Vagina (tissue), 2 donors: ENCODE results near the gene ZNF827. TPM values are rescaled to one million over a fixed set of nuclear protein-coding genes. Genes with fewer than 3 reads are reported as not detected.

Experiments
- DNase-seq, 2 donors: peaks; one replicate each; pipeline ENCODE4 v3.0.0-alpha.2; 2017; ENCODE audit errors: extremely low spot score in 2 of 2
- H3K27ac ChIP-seq: fragments of 200-600 bp; sonication (generic); one replicate; pipeline ENCODE4 v1.5.1; 2019
- H3K27me3 ChIP-seq: fragments of 200-600 bp; sonication (generic); one replicate; pipeline ENCODE4 v1.5.1; 2019
- H3K36me3 ChIP-seq, 2 donors: fragments of 200-600 bp; sonication (generic); one replicate each; pipeline ENCODE4 v1.5.1; 2017 to 2019
- H3K4me1 ChIP-seq: fragments of 200-600 bp; sonication (generic); one replicate; pipeline ENCODE4 v1.5.1; 2019
- H3K4me3 ChIP-seq, 2 donors: fragments of 200-600 bp; sonication (generic); 1 replicate in 1 of 2; 2 replicates in 1 of 2; pipeline ENCODE4 v1.5.1; 2016 to 2019
- H3K9me3 ChIP-seq: fragments of 200-600 bp; sonication (generic); one replicate; pipeline ENCODE4 v1.5.1; 2019
- POLR2A ChIP-seq, 2 donors: fragments of 450-650 bp; IDR thresholded peaks; one replicate each; pipeline ENCODE4 v1.6.1; 2017; ENCODE audit warnings: antibody characterized with exemption in 2 of 2, mild to moderate bottlenecking in 2 of 2, moderate library complexity in 2 of 2
- POLR2AphosphoS5 ChIP-seq, 2 donors: sonication (generic); formaldehyde crosslinking; IDR thresholded peaks; one replicate each; pipeline ENCODE4 v1.9.0; 2017; ENCODE audit warnings: antibody characterized with exemption in 2 of 2, mild to moderate bottlenecking in 2 of 2, low read depth in 1 of 2; ENCODE audit not compliant: insufficient read depth in 1 of 2
- intact Hi-C: fragments of 100-400 bp; cut with DNase I; formaldehyde crosslinking; loops from one replicate; pipeline ENCODE4 v1.15.1; 2023
- total RNA-seq: library from RNA; depleted of rRNA; stranded (reverse); fragments of >200 nt; gene quantifications from one replicate; pipeline ENCODE4 v1.2.3, GENCODE V29; 2016
- TF ChIP-seq, protein P1 (sequence below), 3 experiments: fragments of 450-650 bp in 2 of 3; fragments of 200-600 bp in 1 of 3; sonication (generic) in 1 of 3; IDR thresholded peaks; one replicate each; pipeline ENCODE4 v1.5.1; 2017 to 2019; ENCODE audit warnings: antibody characterized with exemption in 3 of 3, mild to moderate bottlenecking in 2 of 3, moderate library complexity in 2 of 3

ZNF827 gene
- total RNA-seq, 1 donor from 2014 or later: 19.2 TPM

DNA sequence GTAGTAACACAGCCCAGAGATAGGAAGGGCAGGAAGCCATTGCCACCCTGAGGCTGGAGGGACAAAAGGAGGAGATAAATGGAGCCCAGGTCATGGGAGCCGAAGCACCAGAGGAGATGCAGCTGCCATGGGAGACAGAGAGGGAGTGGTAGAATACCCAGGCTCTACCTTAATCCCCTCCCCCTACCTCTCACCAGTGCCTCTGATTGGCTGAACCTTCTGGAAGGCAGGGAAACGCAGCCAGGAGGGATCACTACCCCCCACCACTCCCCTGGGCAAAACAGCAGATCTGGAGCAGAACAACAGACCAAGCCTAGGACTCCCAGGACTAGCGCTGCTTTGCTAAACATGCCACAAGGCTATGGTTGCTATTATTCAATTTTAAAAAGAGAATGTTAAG, 114.2 kb downstream of the ZNF827 start:
- H3K27me3 ChIP-seq: no peaks in the 10 kb centered on the region
- DNase-seq: no peak
- no peaks in the 10 kb centered on the region for H3K4me1 ChIP-seq
- H3K9me3 ChIP-seq: no peaks in the 10 kb centered on the region
- no peak overlapping the region for H3K27ac ChIP-seq
- intact Hi-C loops: no loop called here
- TF ChIP-seq, protein P1, sequence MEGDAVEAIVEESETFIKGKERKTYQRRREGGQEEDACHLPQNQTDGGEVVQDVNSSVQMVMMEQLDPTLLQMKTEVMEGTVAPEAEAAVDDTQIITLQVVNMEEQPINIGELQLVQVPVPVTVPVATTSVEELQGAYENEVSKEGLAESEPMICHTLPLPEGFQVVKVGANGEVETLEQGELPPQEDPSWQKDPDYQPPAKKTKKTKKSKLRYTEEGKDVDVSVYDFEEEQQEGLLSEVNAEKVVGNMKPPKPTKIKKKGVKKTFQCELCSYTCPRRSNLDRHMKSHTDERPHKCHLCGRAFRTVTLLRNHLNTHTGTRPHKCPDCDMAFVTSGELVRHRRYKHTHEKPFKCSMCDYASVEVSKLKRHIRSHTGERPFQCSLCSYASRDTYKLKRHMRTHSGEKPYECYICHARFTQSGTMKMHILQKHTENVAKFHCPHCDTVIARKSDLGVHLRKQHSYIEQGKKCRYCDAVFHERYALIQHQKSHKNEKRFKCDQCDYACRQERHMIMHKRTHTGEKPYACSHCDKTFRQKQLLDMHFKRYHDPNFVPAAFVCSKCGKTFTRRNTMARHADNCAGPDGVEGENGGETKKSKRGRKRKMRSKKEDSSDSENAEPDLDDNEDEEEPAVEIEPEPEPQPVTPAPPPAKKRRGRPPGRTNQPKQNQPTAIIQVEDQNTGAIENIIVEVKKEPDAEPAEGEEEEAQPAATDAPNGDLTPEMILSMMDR (IDR thresholded peaks at IDR 0.05): no peak
- TF ChIP-seq POLR2A (IDR thresholded peaks at IDR 0.05) (no peak), POLR2AphosphoS5 (IDR thresholded peaks at IDR 0.05; ENCODE audit: insufficient read depth in 1 of 2, low read depth in 1 of 2) (no peak)
- no peaks in the 10 kb centered on the region for H3K36me3 ChIP-seq
- no peak overlapping the region for H3K4me3 ChIP-seq

DNA sequence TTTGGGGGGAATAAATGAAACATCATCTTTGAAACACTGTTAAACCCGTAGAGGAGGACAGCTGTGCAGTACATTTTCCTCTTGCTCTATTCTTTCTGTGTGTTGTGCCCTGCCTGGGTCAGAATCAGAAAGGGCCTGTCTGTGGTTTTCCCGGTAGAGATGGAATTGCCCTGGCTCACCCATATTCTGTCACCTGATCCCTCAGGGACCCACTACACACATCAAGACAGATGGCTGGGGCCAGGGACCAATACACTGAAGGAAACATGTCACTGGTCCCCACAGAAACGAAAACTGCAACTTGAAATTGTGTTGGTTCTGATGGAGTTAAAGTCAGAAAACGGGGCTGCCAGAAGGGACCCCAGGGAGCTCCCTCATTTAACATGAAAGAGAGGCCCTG, 114.9 kb downstream of the ZNF827 start:
- DNase-seq: no peak
- H3K27ac ChIP-seq: no peak overlapping the region
- no peaks in the 10 kb centered on the region for H3K9me3 ChIP-seq
- intact Hi-C loops: no loop called here
- no peaks in the 10 kb centered on the region for H3K36me3 ChIP-seq
- no peaks in the 10 kb centered on the region for H3K4me1 ChIP-seq
- H3K27me3 ChIP-seq: no peaks in the 10 kb centered on the region
- H3K4me3 ChIP-seq: no peak overlapping the region
- TF ChIP-seq, protein P1 (IDR thresholded peaks at IDR 0.05): no peak
- no peak for TF ChIP-seq POLR2AphosphoS5 (IDR thresholded peaks at IDR 0.05; ENCODE audit: insufficient read depth in 1 of 2, low read depth in 1 of 2)
- TF ChIP-seq POLR2A (IDR thresholded peaks at IDR 0.05): no peak

DNA sequence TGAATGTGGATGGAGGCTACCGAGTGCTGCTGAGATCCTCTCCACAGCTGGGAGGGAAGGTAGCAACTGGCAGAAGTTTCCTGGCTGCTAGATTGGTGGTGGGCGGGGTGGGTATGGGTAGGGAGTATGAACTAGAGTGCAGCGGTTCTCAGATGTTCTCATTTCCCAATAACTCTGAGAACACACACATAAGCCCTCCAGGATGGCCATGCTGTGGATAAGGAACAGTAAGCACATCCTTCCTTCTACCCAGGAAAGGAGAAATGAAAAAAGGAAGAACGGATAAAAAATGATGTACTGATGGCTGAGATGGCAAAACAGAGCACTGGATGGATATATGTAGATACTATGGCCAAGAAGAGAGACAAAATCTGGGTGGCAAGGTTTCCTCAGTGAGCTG, 116.0 kb downstream of the ZNF827 start:
- no peaks in the 10 kb centered on the region for H3K9me3 ChIP-seq
- no peak overlapping the region for H3K4me3 ChIP-seq
- no peak for DNase-seq
- no peaks in the 10 kb centered on the region for H3K27me3 ChIP-seq
- H3K36me3 ChIP-seq: no peaks in the 10 kb centered on the region
- no peaks in the 10 kb centered on the region for H3K4me1 ChIP-seq
- intact Hi-C loops: no loop called here
- TF ChIP-seq, protein P1 (IDR thresholded peaks at IDR 0.05): no peak
- TF ChIP-seq POLR2AphosphoS5 (IDR thresholded peaks at IDR 0.05; ENCODE audit: insufficient read depth in 1 of 2, low read depth in 1 of 2): no peak
- no peak for TF ChIP-seq POLR2A (IDR thresholded peaks at IDR 0.05)
- no peak overlapping the region for H3K27ac ChIP-seq

- DNase-seq: no peak
- Histone ChIP-seq H3K9me3 (no peaks in the 10 kb centered on the region), H3K4me1 (no peaks in the 10 kb centered on the region), H3K27ac (no peak overlapping the region), H3K27me3 (no peaks in the 10 kb centered on the region), H3K36me3 (no peaks in the 10 kb centered on the region), H3K4me3 (no peak overlapping the region)
- intact Hi-C loops: no loop called here
- TF ChIP-seq POLR2AphosphoS5 (IDR thresholded peaks at IDR 0.05; ENCODE audit: insufficient read depth in 1 of 2, low read depth in 1 of 2): no peak
- TF ChIP-seq POLR2A (IDR thresholded peaks at IDR 0.05): no peak
- TF ChIP-seq, protein P1 (IDR thresholded peaks at IDR 0.05): no peak
Observed at GRCh38 chr4:145822181-145822580, 116.4 kb downstream of the ZNF827 start.

GRCh38 chr4:145821766-145822165, 116.9 kb downstream of the ZNF827 start:
- DNase-seq: no peak
- TF ChIP-seq POLR2A (IDR thresholded peaks at IDR 0.05): no peak
- TF ChIP-seq, protein P1 (IDR thresholded peaks at IDR 0.05): no peak
- no peak for TF ChIP-seq POLR2AphosphoS5 (IDR thresholded peaks at IDR 0.05; ENCODE audit: insufficient read depth in 1 of 2, low read depth in 1 of 2)
- Histone ChIP-seq H3K4me1 (no peaks in the 10 kb centered on the region), H3K27me3 (no peaks in the 10 kb centered on the region), H3K36me3 (no peaks in the 10 kb centered on the region), H3K4me3 (no peak overlapping the region), H3K27ac (no peak overlapping the region), H3K9me3 (no peaks in the 10 kb centered on the region)
- intact Hi-C loops: no loop called here
